H4 (cell line): ENCODE results near the gene BAK1. TPM values are rescaled to one million over a fixed set of nuclear protein-coding genes. Genes with fewer than 3 reads are reported as not detected.
"Not testable (repeated sequence)": the region's sequence is repeated elsewhere in the genome, so short reads cannot be mapped to it uniquely, and the experiment has no call there.

ENCODE experiments used
- DNase-seq: peaks from one replicate; pipeline ENCODE4 v3.0.0-alpha.2; 2015; ENCODE audit warnings: low spot score
- total RNA-seq: library from RNA; depleted of rRNA; stranded (reverse); fragments of >200 nt; shearing (Covaris generic); gene quantifications from 2 replicates; pipeline ENCODE4 v1.2.3, GENCODE V29; 2014; rRNA removed

Gene BAK1
- total RNA-seq, 1 experiment from 2014 or later, result 16.3 TPM

DNA sequence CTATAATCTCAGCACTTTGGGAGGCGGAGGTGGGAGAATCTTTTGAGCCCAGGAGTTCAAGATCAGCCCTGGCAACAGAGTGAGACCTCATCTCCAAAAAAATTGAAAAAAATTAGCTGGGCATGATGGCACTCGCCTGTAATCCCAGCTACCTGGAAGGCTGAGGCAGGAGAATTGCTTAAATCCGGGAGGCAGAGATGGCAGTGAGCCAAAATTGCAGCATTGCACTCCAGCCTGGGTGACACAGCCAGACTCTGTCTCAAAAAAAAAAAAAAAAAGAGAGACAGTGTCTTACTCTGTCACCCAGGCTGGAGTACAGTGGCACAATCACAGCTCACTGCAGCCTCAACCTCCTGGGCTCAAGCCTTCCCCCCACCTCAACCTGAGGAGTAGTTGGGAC, 27.2 kb downstream of the BAK1 start:
- DNase-seq, result not testable (repeated sequence)

DNA sequence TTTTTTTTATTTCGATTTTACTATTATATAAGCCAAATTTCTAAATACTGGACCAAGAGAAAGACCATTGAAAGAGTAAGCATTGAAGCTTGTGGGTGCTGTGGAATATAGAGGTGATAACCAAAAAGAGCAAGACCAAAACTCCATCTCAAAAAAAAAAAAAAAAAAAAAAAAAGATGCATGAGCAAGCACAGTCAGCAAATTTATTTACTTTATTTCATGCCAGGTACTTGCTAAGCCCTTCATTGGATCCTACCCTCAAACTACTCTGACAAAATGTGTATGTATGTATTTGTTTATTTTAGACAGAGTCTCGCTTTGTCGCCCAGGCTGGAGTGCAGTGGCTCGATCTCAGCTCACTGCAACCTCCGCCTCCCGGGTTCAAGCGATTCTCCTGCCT, 27.8 kb downstream of the BAK1 start:
- no peak for DNase-seq

DNA sequence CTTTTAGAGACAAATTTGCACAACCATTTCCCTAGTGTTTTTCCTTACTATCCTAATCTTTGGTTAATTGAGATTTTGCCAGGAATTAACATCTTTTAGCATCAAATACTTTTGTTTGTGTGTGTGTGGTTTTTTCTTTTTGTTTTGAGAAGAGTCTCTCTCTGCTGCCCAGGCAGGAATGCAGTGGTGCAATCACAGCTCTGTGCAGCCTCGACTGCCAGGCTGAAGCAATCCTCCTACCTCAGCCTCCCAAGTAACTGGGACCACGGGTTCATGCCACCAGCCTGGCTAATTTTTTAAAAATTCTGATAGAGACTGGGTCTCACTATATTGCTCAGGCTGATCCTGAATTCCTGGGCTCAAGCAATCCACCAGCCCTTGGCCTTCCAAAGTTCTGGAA, 28.5 kb downstream of the BAK1 start:
- DNase-seq, result no peak

DNA sequence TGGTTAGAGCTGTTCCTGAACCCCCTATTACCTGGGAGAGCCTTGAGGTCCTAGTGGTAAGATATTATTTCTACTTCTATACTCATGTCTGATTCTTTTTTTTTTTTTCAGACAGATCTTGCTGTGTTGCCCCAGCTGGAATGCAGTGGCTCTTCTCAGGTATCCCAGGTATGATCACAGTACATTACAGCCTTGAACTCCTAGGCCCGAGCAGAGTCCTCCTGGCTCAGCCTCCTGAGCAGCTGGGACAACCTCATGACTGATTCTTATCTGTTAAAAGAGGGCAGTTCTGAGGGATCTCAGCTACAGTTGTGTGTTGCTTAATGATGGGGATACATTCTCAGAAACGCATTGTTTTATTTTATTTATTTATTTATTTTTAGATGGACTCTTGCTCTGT, 30.2 kb downstream of the BAK1 start:
- DNase-seq, result no peak

DNA sequence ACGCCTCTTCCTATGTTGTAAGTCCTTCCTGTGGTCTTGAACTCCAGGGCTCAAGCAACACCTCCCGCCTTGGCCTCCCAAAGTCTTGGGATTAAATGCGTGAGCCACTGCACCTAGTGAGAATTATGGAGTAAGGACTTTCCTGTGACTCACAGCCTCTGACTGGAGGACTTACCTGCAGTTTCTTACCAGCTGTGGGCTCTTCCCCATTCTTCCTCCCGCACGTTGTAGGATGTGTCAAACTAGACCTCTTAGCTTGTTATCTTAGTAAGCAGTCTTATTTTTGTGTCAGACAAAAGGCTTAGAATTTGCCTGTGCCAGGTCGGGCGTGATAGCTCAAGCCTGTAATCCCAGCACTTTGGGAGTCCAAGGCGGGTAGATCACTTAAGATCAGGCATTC, 30.9 kb downstream of the BAK1 start:
- DNase-seq, result no peak

DNA sequence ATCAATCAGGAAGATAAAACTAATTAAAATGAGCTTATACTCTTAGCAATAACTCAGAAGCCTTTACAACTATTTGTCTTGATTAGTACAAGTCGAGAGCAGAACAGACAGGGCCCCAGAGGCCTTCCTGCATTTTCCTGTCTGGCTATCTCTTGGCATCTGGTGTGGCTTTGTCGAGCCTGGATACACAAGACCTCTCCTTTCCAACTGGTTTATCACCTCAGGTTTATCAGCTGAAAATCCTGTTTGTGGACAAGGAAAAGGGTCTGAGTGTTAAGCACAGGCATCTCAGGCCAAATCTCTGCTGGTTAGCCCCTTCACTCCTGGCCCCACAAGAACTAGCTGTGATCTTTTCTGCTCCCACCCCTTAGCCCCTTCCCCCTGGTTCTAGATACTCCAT, 32.6 kb downstream of the BAK1 start:
- DNase-seq, result no peak

DNA sequence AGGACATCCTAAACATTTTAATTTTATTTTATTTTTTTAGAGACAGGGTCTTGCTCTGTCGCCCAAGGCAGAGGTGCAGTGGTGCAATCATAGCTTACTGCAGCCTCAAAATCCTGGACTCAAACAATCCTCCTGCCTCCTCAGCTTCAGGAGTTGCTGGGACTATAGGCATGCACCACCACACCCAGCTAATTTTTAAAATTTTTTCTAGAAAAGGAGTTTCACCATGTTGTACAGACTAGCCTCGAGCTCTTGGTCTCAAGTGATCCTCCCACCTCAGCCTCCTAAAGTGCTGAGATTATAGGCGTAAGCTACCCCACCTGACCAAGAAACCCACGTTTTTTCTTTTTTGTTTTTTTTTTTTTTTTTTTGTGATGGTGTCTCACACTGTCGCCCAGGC, 33.3 kb downstream of the BAK1 start:
- no peak for DNase-seq

DNA sequence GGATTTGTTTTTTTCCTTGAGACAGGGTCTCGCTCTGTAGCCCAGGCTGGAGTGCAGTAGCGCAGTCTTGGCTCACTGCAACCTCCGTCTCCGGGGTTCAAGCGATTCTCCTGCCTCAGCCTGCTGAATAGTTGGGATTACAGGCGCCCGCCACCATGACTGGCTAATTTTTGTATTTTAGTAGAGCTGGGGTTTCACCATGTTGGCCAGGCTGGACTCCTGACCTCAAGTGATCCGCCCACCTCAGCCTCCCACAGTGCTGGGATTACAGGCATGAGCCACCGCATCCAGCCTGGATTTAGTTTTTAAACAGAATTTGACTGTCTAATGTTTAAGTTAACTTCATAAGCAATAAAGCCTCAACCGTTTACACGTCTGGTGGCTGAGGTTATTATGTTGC, 34.8 kb downstream of the BAK1 start:
- DNase-seq, result not testable (repeated sequence)

DNA sequence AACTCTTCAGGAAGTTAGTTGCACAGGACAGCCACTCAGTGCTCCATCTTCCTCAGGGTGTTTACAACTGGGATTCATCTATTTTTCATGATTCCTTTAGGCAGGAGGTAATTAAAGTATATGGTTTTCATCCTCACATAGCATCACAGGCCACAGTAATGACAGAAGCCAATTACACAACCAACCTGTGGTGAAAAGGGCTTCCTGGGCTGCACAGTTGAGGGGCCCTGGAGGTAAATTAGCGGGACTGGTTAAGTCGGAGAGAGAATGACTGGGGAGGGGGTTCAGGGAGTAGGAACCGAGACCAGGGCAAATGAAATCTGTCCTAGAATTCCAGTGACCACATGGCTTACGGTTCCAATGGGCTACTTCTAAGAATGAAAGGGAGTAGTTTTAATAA, 37.0 kb downstream of the BAK1 start:
- no peak for DNase-seq

DNA sequence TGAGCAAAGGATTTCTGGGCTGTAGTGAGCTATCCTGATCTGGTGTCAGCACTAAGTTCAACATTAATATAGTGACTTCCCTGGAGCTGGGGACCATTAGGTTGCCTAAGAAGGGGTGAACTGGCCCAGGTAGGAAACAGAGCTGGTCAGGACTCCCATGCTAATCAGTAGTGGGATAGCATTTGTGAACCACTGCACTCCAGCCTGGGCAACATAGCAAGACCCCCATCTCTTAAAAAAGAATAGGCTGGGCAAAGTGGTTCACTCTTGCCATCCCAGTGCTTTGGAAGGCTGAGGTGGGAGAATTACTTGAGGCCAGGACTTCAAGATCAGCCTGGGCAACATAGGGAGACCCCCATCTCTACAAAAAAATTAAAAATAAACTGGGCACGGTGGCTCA, 39.3 kb downstream of the BAK1 start:
- DNase-seq, result no peak

DNA sequence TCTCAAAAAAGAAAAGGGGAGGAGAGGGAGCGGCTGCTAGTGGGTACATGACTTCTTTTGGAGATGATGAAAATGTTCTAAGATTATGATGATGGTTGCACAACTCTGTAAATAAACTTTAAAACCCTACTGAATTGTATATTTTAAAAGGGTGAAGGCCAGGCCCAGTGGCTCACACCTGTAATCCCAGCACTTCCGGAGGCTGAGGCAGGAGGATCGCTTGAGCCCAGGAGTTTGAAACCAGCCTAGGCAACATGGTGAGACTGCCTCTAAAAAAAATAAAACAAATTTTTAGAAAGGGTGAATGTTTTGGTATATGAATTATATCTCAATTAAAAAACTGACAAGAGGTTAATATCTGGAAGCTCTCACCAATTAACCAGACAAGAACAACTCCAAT, 45.4 kb downstream of the BAK1 start:
- no peak for DNase-seq

DNA sequence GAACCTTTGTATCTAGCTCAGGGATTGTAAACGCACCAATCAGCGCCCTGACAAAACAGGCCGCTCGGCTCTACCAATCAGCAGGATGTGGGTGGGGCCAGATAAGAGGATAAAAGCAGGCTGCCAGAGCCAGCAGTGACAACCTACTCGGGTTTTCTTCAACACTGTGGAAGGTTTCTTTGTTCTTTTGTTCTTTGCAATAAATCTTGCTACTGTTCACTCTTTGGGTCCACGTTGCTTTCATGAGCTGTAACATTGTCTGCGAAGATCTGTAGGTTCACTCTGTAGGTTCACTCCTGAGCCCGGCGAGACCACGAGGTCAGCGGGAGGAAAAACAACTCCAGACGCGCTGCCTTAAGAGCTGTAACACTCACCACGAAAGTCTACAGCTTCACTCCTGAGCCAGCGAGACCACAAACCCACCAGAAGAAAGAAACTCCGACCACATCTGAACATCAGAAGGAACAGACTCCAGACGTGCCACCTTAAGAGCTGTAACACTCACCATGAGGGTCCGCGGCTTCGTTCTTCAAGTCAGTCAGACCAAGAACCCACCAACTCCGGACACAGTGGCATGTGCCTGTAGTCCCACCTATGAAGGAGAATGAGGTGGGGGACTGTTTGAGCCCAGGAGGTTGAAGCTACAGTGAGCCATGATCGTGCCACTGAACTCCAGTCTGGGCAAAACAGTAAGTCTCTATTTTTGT, 46.8 kb downstream of the BAK1 start:
- not testable (repeated sequence) for DNase-seq

DNA sequence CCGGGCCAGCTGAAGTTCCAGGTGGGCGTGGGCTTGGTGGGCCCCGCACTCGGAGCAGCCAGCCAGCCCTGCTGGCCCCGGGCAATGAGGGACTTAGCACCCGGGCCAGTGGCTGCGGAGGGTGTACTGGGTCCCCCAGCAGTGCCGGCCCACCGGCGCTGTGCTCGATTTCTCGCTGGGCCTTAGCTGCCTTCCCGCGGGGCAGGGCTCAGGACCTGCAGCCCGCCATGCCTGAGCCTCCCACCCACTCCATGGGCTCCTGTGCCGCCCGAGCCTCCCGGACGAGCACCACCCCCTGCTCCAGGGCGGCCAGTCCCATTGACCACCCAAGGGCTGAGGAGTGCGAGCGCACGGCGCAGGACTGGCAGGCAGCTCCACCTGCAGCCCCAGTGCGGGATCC, 47.6 kb downstream of the BAK1 start:
- DNase-seq, result not testable (repeated sequence)

DNA sequence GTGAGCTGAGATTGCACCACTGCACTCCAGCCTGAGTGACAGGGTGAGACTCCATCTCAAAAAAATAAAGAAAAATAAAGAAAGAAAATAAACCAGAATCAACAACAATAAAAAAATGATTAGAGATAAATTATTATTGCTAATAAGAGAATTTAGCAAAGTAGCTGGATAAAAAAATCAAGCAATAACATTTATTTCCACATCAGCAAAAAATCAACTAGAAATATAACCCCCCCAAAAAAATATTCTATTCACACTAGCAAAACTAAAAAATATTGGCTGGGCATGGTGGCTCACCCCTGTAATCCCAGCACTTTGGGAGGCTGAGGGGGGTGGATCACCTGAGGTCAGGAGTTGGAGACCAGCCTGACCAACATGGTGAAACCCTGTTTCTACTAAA, 49.5 kb downstream of the BAK1 start:
- not testable (repeated sequence) for DNase-seq

Other genes starting within 250 kb of the BAK1 start
- 52.4 and 67.2 TPM in 2 replicates for gene KIFC1, start 188.5 kb downstream of the BAK1 start, total RNA-seq
- 20.4 and 20.5 TPM in 2 replicates for gene PHF1, start 169.3 kb downstream of the BAK1 start, total RNA-seq
- 183 and 222 TPM in 2 replicates for gene CUTA, start 162.2 kb downstream of the BAK1 start, total RNA-seq
- 0.37 and 0.75 TPM in 2 replicates for gene SYNGAP1, start 160.2 kb downstream of the BAK1 start, total RNA-seq
- gene ZBTB9, start 125.7 kb downstream of the BAK1 start, total RNA-seq, result 5.6 and 7.6 TPM in 2 replicates
- 6.6 and 9.8 TPM in 2 replicates for gene ITPR3, start 41.0 kb upstream of the BAK1 start, total RNA-seq
- 55.1 and 86.8 TPM in 2 replicates for gene UQCC2, start 131.4 kb upstream of the BAK1 start, total RNA-seq
- gene IP6K3, start 166.6 kb upstream of the BAK1 start, total RNA-seq, result 0.06 TPM in 1 of 2 replicates, not detected in the other
- gene LEMD2, start 208.9 kb upstream of the BAK1 start, total RNA-seq, result 25.9 and 40.9 TPM in 2 replicates
- not detected in 2 replicates for gene MLN, start 223.7 kb upstream of the BAK1 start, total RNA-seq